Left forelimb (tissue), 1 donor: ENCODE results near the gene TSEN2.

Experiments
- DNase-seq: peaks from one replicate; pipeline ENCODE4 v3.0.0-alpha.2; 2018; ENCODE audit warnings: low spot score

The TSEN2 gene

DNA sequence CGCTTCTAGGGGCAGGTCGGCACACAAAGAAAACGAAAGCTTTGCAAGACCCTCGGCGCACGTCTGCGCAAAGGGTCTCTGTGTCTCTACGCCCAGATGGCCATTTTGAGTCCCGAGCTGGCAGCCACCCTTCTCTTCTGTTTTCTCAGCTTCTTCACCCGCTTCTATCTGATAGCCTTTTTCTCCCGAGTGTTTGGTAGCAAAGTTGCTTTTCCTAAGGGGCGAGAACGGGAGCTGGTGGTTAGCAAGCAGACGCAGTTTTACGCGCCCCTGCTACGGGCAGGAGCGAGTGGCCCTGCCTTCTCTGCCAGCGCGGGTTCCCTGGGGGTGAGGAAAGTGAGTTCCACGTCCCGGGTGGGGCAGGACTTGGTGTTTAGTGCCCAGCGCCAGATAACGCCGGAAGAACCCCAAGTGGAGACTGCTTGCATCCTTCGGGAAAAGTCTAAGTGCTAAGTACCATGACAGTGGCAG lies 69.7 kb downstream of the TSEN2 start:
- no peak for DNase-seq

DNA sequence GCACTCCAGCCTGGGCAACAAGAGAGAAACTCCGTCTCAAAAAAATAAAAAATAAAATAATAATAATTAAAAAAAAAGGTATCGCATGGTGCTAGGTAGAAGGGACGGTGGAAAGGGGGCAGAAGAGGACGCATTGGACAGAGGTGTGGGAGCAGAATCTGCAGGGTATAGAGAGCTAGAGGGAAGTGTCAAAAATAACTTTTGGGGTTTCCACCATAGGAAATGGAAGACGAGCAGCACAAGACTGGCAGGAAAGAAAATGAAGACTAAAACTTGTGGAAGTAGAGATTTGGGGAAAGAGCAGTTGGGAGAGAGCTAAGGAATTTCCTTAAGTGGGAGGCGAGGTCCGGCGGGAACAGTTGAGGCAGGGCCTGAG lies 72.0 kb downstream of the TSEN2 start:
- no peak for DNase-seq

DNA sequence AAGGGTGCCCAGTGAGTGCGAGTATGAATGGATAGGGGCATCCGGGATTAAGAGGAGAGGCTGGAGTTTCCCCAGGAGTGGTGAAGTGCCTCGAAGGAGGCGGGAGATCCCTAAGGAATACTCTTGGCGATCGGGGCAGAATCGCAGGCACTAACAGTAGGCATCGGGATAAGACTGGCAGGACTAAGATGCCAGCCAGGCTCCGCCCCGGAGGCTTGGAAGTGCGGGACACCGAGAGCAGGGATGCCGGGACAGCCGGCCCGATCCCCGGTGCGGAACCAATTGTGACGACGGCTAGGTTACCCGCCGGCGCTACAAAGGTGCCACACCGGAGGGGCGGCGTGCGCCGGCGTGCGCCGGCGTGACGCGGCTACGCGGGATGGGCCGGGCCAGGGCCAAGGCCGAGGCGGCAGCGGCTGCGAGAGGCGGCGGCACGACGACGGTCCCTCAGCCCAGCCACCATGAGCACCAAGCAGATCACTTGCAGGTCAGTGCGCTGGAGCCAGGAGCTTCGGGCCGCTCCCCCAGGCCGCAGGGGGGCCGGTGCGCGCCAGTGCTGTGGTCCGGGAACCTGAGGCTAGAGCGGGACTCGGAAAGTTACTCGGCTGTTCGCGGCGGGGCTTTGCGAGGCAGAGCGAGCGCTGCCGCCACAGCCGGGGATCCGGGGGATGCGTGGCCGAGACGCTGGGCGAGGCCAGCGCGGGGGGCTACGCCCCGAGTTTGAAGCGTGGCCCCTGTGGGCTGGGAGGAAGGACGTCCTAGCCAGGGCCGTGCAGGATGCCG lies 72.6 kb downstream of the TSEN2 start, which contains the start of gene MKRN2:
Gene MKRN2, plus strand, starts transcription at position 398 of the 783 bp plus-strand sequence. Its CDS starts 64 bp downstream, at position 462.
- DNase-seq = peak; percentile 95

DNA sequence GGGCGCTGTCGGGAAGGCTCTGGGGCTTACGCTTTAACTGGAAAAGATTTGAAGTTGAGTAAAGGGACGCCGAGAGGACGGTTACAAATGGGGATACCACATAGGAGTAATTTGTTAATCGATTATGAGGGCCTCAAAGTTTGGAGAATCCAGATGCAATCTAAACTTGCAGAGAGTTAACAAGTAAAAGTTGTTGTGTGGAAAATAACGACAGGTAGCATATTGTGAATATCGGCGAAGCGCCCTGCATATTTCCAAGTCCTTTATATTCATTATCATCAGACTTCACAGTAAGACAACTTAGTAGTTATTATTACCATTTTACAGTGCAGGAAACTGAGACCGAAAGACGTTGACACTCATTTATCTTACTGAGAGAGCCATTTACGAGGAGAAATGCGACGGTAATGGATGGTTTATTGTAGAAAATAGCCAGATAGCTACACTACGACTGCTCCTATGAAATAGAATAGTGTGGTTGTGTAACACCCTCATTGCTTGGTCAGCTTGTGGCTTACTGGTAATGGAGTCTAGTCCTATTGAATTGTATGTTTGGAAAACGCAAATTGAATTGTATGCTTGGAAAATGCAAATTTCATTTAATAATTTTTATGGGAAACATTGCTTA lies 73.3 kb downstream of the TSEN2 start:
- DNase-seq = no peak

DNA sequence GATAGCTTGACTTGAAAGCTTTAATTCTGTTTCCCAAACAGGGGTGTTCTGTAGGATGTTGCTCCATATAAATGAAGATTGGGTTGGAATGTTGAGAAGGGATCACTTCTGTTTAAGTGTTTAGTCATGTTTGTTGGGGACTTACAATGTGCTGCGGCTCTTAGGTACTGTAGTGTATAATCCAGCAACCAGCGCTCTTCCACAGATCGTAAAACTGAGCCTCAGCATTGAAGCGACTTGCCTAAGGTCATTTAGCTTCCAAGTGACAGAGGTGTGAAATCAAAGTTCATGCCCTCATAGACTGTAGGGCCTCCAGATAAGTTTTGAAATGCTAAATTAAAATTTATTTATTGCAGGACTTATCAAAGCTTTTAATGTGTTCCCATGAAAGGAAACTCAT lies 74.4 kb downstream of the TSEN2 start:
- no peak for DNase-seq

DNA sequence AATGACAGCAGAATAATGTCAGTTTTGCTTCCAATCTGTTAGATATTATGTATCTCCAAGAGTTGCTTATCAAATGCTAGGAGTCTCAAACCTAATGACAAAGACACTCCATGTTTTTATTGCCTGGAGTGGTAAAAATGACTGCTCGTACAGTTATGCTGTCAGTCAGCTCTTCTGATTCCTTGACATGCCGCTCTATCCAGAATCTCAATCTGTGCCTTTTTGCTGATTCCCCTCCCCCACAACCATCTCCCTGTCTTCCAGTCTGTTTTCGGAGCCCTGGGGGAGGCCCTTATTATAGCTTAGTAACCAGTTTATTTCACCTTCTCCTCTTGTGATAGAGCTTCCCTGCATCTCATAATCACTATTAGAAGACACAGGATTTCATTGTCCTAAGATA lies 75.2 kb downstream of the TSEN2 start:
- no peak for DNase-seq

DNA sequence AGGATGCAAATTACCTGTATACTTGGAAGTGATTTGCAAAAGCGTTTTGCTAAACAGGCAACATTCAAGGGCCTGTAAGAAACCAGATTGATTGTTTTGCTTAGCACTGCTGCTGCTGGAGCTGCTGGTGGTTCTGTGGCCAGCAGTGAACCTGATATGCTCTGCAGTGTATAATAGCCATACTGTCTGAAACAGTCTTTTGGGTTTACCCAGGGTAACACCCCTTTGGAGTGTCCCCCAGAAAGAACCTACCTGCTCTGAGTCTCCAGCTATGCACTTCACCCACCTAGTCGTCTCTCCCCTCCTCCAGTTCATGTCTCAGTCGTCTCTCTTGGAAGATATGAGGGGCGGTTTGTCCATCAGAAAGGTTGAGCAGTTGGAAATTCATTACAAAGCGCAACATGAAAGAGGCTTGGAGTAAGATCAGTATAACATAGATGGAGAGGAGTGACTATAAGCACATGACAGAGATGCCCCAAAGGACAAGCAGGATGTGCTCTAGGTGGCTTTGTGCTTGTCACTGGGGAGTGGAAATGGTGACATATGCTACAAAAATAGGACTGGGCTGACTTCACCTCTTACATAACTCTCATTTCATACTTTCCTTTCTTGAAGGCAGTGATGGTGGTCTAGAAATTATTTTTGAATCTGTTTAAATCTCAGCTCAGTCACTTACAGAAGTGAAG lies 76.4 kb downstream of the TSEN2 start:
- no peak for DNase-seq

DNA sequence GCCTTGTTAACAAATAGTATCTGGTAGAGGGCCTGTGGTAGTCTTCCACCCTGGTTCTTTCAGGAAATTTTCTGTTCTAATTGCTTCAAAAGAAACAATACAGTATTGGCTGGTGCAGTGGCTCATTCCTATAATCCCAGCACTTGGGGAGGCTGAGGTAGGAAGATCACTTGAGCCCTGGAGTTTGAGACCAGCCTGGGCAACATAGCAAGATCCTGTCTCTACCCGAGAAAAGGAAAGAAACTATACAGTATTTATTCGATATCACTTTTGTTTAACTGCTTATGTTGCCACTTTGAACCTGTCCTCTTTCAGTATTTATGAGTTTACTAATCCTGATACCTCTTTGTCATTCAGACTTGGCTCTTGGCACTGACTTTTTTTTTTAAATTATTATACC lies 77.1 kb downstream of the TSEN2 start:
- DNase-seq = no peak

DNA sequence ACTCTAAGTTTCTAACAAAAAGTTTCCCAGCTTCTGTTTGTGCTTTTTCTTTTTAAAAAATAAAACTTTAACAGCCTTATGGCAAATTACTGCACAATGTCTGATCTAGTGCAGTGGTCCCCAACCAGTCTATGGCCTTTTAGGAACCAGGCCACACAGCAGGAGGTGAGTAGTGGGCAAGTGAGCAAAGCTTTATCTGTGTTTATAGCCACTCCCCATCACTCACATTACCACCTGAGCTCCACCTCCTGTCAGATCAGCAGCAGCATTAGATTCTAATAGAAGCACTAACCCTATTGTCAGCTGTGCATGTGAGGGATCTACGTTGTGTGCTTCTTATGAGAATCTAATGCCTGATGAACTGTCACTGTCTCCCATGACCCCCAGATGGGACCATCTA lies 78.2 kb downstream of the TSEN2 start:
- no peak for DNase-seq

DNA sequence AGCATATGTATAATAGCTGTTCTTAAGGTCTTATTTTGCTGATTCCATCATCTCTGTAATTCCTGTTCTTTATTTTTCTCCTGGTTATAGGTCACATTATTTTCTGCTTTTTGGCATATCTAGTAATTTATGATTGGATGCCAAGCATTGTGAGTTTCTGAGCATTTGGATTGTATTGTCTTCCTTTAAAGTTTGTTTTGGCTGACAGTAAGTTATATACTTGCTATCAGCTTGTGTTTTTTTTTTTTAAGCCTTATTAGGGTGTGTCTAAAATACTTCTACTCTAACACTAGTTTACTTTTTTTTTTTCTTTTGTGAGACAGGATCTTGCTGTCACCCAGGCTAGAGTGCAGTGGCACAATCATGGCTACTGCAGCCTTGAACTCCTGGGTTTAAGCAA lies 82.7 kb downstream of the TSEN2 start:
- no peak for DNase-seq

DNA sequence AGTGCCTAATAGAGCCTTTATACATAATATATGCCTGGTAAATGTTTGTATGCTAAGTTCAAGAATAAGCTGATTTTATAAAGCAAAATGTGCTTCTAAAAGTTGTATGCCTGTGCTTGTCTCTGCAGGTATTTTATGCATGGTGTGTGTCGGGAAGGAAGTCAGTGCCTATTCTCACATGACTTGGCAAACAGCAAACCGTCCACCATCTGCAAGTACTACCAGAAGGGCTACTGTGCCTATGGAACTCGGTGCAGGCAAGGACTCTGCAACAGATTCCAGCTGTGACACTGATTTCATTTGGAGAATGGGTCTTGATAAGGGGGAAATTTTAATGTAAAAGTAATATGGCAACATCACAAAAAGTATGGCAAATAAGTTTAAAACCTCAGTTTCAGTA lies 84.5 kb downstream of the TSEN2 start:
- DNase-seq = no peak

DNA sequence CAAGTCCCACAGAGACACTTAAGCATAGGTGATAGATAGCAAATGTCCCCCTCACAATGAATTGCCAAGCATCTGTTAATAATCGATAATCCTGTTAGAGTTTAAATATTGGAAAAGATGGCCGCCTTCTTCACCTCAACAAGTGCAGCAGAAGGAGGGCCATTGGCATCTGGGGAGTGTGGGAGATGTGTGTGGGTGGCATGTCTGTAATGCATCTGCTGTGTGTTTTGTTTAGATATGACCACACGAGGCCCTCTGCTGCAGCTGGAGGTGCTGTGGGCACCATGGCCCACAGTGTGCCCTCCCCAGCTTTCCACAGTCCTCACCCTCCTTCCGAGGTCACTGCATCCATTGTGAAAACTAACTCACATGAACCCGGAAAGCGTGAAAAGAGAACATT lies 85.6 kb downstream of the TSEN2 start:
- no peak for DNase-seq

DNA sequence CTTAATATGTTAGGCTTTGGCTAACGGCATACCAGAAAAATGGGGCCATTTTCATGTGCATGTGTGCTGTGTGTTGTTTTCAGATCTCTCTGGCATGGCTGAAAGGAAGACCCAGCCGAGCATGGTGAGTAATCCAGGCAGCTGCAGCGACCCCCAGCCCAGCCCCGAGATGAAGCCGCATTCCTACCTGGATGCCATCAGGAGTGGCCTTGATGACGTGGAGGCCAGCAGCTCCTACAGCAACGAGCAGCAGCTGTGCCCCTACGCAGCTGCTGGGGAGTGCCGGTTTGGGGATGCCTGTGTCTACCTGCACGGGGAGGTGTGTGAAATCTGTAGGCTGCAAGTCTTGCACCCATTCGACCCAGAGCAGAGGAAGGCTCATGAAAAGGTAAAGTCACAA lies 87.7 kb downstream of the TSEN2 start:
- no peak for DNase-seq

DNA sequence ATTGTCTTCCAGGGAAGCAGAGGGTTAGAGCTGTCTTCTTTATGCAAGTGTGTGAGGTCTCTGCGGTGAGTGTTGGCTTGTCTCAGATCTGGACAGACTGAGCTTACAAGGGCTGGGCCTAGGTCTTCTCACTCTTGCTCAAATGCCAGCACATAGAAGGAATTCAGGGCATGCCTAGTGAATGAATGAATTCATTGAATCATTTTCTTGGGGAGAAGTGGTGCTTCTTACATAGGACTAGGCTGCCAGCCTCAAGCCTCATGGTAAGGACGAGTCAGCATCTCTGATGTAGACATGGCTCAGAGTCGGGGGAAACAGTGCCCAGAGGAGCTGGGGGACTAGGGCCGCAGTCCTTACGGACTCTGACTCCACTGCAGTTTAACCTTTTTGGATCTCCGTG lies 89.9 kb downstream of the TSEN2 start:
- no peak for DNase-seq

DNA sequence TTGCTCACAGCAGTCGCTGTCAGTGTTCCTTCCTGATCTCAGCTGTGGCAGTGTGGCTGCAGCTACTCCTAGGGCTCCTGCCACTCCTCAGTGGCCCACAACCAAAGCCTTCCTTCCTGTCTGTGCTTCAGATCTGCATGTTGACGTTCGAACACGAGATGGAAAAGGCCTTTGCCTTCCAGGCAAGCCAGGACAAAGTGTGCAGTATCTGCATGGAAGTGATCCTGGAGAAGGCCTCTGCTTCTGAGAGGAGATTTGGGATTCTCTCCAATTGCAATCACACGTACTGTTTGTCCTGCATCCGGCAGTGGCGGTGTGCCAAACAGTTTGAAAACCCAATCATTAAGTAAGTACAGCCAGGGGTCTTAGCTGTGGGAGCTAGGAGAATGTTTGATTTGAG lies 90.4 kb downstream of the TSEN2 start:
- DNase-seq = no peak

DNA sequence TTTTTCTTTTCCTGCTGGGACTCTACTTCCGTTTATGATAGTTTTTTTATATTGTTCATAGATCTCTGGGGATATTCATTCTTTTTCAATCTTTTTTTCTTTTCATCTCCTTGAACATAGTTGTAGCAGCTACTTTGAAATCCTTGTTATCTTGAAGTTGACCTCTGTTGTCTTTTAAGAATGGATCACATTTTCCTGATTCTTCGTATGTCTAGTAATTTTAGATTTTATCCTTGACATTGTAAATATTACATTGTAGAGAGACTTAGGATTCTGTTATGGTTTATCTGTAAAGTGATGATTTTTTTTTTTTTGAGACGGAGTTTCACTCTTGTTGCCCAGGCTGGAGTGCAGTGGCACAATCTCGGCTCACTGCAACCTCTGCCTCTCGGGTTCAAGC lies 93.1 kb downstream of the TSEN2 start:
- DNase-seq = no peak

DNA sequence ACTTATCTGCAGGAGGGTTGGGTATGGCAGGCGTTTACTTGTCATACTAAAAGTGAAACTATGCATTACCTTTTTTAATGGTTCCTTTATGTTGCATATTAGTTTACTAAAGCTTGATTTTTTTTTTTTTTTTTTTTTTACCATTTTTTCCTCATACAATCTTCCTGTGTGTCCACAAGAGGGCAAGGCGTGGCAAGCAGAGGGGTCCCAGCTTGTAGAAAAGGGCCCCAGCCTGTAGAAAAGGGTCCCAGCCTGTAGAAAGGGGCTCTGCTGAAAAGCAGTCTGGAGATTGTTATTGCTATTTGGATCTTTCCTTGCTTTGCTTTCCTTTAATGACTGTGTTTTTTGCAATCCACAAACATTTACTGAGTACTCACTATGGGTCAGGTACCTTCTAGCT lies 94.5 kb downstream of the TSEN2 start:
- no peak for DNase-seq

DNA sequence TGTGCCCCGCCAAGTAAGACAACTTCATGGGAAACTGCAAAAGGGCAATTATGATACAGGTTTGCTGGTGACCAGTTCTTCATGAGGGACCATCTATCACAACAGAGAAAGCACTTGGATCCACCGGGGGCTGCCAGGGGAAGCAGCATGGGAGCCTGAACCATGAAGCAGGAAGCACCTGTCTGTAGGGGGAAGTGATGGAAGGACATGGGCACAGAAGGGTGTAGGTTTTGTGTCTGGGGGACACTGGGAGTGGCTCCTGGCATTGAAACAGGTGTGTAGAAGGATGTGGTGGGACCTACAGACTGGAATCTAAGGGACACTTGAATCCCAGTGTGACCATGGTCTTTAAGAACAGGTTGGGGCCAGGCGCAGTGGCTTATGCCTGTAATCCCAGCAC lies 95.2 kb downstream of the TSEN2 start:
- DNase-seq = no peak

DNA sequence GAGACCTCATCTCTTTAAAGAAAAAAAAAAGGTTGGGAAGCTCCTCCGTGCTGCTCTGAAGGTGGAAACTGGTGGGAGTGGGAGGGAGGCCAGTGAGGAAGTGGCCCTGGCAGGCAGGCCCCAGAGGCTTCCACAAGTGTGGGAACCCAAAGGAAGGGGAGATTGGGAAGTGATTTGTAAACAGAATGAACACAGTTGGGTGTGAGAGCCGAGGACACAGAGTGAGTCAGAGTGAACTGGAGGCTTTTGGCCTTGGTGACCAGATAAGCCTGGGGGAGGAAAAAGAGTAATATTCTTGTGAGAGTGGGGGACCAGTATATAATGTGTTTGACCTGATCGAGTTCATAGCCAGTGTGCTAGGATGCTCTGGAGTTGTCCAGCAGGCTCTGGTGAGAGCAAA lies 95.6 kb downstream of the TSEN2 start:
- DNase-seq = no peak

DNA sequence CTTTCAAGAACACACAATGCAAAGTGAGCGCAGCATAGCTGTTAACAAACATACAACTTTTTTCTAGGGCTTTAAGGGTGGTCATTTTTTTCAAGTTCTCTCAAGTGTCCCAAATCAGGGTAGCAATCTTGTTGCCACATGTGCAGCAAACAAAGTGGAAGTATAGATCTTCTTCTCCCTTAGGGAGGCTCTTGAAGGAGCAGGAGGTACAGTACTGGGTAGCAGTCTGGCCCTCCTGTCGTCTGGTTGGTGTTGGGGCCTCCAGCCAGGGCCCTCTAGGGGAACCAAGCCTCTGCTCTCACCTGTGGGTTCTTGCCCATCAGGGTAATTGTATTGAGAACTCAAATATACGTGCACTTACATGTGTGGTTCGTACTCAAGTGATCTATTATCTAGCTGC lies 98.5 kb downstream of the TSEN2 start:
- DNase-seq = no peak
